GM18517 (cell line): ENCODE data around the gene C3AR1.

Experiments used
- ATAC-seq: cut with Tn5 transposase; IDR thresholded peaks from one replicate; pipeline ENCODE4 v1.9.1; 2021; ENCODE audit warnings: mild to moderate bottlenecking, moderate library complexity; ENCODE audit not compliant: unreplicated experiment

Gene C3AR1

GRCh38 chr12:8058506-8058905 is 7.7 kb downstream of the C3AR1 start:
- ATAC-seq = no peak

DNA sequence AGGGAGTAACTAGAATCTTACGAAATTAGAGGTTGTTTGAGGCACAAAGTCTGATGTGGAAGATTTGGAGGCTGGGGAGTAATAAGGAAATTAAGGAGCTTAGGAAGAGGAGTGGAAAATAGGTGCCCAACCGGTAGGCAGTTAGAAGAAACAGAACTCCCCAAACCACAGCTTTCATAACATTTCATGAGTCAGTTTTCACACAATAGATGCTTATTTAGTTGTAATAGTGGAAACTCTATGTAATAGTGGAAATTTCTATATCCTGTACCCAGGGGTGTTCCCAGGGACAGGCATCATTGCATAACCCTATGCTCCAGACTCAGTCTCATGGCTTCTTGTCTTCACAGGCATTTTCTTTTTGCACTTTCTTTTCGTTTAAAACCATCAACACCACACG is 8.3 kb downstream of the C3AR1 start:
- no peak for ATAC-seq

- no peak for ATAC-seq
Observed at GRCh38 chr12:8057306-8057705, 8.9 kb downstream of the C3AR1 start.

DNA sequence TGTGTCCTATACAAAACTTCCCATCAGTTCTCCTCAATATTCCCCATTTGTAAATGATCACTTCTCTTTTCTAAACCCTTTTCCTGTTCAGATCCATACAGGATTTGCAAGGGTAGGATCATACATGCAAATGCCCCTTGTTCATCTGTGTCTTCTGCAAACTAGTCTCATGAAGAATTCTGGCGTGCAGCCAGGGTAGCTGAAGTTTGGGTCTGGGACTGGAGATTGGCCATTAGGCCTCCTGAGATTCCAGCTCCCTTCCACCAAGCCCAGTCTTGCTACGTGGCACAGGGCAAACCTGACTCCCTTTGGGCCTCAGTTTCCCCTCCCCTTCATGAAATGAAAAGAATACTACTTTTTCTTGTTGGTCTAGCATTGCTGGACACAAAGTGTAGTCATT is 11.3 kb downstream of the C3AR1 start:
- ATAC-seq = no peak

- ATAC-seq = no peak
Observed at GRCh38 chr12:8052679-8053078, 13.5 kb downstream of the C3AR1 start.

DNA sequence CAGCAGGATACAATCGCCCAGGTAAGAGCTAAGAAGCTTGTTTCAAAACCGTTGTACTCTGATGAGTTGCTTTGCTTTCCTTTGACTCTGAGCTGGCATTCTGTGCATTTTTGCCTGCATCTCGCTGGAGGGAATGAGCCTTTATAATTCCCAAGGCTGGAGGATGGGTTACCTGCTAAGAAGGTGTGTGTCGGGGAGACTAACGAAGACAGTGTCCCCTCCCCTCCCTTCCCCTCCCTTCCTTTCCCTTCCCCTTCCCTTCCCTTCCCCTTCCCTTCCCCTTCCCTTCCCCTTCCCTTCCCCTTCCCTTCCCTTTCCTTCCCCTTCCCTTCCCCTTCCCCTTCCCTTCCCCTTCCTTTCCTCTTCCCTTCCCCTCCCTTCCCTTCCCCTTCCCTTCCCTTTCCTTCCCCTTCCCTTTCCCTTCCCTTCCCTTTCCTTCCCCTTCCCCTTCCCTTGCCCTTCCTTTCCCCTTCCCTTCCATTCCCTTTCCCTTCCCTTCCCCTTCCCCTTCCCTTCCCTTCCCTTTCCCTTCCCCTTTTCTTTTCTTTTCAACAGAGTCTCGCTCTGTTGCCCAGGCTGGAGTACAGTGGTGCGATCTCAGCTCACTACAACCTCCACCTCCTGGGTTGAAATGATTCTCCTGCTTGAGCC is 15.4 kb downstream of the C3AR1 start:
- ATAC-seq = no peak

- no peak for ATAC-seq
Observed at GRCh38 chr12:8048906-8049305, 17.3 kb downstream of the C3AR1 start.

DNA sequence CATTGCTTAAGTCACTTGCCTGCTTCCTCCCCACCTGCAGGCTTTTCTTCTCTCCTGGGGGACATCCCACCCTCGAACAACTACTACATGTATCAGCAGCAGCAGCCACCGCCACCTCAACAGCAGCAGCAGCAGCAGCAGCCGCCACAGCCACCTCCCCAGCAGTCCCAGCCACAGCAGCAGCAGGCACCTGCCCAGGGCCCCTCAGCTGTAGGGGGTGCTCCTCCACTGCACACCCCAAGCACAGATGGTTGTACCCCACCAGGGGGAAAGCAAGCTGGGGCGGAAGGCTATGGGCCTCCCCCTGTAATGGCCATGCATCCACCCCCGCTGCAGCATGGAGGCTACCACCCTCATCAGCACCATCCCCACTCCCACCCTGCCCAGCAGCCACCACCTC is 18.3 kb downstream of the C3AR1 start:
- no peak for ATAC-seq

- ATAC-seq = no peak
Observed at GRCh38 chr12:8045952-8046944, 19.9 kb downstream of the C3AR1 start.

GRCh38 chr12:8040791-8041190 is 25.4 kb downstream of the C3AR1 start:
- no peak for ATAC-seq

- no peak for ATAC-seq
Observed at GRCh38 chr12:8038659-8039114, 27.5 kb downstream of the C3AR1 start.

DNA sequence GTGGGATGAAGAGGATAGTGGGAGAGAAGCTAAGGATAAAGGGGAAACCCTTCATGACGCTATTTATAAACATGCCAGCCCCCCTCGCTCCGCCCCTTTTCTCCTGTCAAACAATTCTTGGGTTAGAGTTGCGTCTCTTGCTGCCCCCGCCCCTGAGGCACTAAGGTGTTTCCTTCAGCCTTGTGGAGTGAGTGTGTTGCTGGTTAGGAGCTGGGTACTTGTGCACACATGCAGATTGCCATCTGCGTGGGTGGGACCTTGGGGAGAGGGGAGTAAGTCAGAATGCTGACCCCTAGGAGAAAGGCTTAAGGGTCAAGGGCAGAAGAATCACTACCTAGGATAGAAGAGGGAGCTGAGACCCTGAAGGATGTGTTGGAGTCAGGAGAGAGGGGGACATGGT is 28.2 kb downstream of the C3AR1 start:
- no peak for ATAC-seq

- no peak for ATAC-seq
Observed at GRCh38 chr12:8037046-8037663, 29.0 kb downstream of the C3AR1 start.

DNA sequence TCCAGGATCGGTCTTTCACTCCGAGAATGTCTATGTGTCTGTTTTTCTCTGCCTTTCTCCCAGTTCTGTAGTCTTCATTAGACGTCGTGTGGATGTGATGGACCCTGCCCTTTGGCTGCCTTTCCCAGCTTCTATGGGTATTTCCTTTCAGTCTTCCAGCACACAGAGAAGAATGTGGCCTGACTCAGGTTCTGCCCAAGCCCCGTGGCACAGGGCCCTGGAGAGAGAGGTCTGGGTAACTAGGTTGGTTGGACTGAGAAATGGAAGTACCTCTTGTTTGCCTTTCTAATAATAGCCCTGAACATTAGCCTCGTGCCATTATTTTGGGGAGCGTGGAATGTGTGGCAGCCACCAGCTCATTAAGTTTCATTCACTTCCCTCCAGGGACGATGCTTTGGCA is 29.8 kb downstream of the C3AR1 start:
- no peak for ATAC-seq

- ATAC-seq = no peak
Observed at GRCh38 chr12:8035440-8036010, 30.6 kb downstream of the C3AR1 start.

DNA sequence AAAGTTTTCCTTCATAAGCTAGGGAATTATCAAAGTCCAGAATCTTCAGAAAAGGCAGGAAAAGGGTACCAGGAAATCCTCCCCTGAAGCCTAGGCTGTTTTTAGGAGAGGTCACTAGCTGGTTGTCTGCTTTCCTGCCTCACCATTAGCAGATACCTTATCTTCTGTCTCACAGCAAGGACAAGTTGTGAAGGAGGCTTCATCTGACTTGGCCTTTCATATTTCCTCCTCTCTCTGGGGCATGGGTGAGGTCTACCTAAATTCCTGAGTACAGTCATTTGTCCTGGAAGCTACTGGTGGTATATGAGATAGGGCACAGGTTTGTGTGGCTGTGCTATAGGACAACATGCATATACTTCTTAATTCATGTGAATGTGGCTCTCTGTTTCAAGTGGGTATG is 31.4 kb downstream of the C3AR1 start:
- no peak for ATAC-seq

DNA sequence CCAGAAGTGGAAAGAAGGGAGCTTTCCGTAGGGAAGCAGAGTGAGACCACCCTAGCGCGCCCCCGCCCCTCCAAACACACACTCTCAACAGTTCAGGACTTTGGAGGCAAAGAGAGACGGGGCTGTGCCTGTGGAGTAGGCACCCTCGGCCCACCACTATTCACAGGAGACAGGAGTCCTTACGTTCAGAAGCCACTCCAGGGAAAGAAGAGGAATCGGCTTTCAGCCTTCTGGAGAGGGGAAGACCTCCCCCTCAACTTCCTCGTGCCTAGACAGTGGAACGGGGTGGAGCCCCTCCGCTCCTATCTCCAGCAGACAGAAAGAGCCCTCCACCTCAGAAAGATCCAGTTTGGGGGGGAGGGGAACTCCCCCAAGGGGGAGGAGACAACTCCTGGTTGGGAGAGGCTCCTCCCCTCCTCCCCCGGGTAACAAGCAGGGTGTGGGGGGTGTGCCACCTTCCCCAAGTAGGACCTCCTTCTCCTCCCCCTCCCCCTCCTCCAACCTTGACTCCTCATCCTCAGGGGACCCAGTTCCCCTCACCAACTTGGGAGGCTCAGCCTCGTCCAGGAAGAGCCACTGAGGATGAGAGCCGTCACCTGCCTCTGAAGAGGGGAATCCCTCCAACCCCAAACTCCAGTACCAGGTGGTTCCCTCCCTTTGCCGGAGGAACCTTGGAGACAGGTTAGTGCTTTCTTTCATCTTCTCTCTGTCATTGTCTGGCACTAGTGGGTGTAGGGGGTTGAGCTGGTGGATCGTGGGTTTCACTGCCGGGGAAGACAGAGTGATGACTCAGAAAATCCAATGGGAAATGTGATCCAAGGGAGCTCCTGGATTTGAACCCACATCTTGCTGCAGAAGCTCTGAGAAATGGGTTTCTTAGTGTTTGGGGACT is 32.8 kb downstream of the C3AR1 start:
- no peak for ATAC-seq

GRCh38 chr12:8032242-8033152 is 33.7 kb downstream of the C3AR1 start, which contains the start of gene FOXJ2:
TSS of gene FOXJ2 (plus strand) at chr12:8032716. CDS start at chr12:8039833, 7,117 bp downstream.
- ATAC-seq = peak; percentile 69

DNA sequence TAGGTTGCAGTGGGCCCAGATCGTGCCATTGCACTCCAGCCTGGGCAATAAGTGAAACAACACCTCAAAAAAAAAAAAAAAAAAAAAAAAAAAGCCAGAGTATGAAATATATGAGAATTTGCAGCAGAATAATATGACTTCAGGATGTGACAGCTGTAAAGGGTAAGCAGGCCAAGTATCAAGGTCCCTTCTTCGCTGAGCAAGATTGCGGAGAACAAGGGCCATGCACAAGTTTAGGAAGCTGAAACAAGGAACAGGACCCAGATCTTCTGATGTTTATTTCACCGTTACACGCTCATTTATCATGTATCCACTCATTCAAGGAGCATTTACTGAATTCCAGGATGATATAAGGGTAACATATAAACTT is 34.3 kb downstream of the C3AR1 start:
- no peak for ATAC-seq
